CD14-positive monocyte (primary cell): ENCODE measurements around the gene NOS1. TPM values are rescaled to one million over a fixed set of nuclear protein-coding genes. Genes with fewer than 3 reads are reported as not detected.

Experiments
- DNase-seq, 3 donors: peaks; one replicate each; pipeline ENCODE4 v3.0.0-alpha.2; 2011 to 2022
- H2AFZ ChIP-seq: 2 replicates; pipeline ENCODE4 v1.6.0; 2012; ENCODE audit warnings: mild to moderate bottlenecking, low read depth, low read length, inconsistent platforms; ENCODE audit not compliant: insufficient read depth, poor library complexity, severe bottlenecking
- H3K27ac ChIP-seq, 2 donors: 1 replicate in 1 of 2; 2 replicates in 1 of 2; pipeline ENCODE4 v1.5.1; 2012 to 2013; ENCODE audit warnings: low read length in 2 of 2, control low read depth in 1 of 2, inconsistent platforms in 1 of 2, low read depth in 1 of 2, mild to moderate bottlenecking in 1 of 2
- H3K27me3 ChIP-seq, 2 donors: one replicate each; pipeline versions ENCODE4 v1.6.0 to v1.6.1; 2011 to 2013; ENCODE audit warnings: low read length in 2 of 2; ENCODE audit not compliant: control insufficient read depth in 2 of 2, insufficient read depth in 2 of 2
- H3K36me3 ChIP-seq, 2 donors: replicated peaks in 1 of 2; 1 replicate in 1 of 2; 2 replicates in 1 of 2; pipeline versions ENCODE4 v1.5.1 to v1.6.1; 2012 to 2013; ENCODE audit warnings: low read length in 2 of 2, control low read depth in 1 of 2, inconsistent platforms in 1 of 2, mild to moderate bottlenecking in 1 of 2; ENCODE audit not compliant: insufficient read depth in 2 of 2, control insufficient read depth in 1 of 2
- H3K4me1 ChIP-seq, 2 donors: 1 replicate in 1 of 2; 2 replicates in 1 of 2; pipeline versions ENCODE4 v1.5.1 to v1.6.1; 2012 to 2013; ENCODE audit warnings: low read length in 2 of 2, control low read depth in 1 of 2, inconsistent platforms in 1 of 2, mild to moderate bottlenecking in 1 of 2, moderate library complexity in 1 of 2; ENCODE audit not compliant: insufficient read depth in 2 of 2, control insufficient read depth in 1 of 2
- H3K4me2 ChIP-seq: replicated peaks from 2 replicates; pipeline ENCODE3; 2012; ENCODE audit warnings: low read length, moderate library complexity, mild to moderate bottlenecking; ENCODE audit not compliant: poor library complexity, severe bottlenecking; ENCODE audit errors: extremely low read depth
- H3K4me3 ChIP-seq, 3 experiments: fragments of 200-600 bp in 1 of 3; sonication (generic) in 1 of 3; replicated peaks in 1 of 3; 1 replicate in 2 of 3; 2 replicates in 1 of 3; pipeline ENCODE4 v1.5.1; 2011 to 2013; ENCODE audit warnings: low read length in 3 of 3, mild to moderate bottlenecking in 3 of 3, control low read depth in 2 of 3, low read depth in 2 of 3, inconsistent platforms in 1 of 3, moderate library complexity in 1 of 3
- H3K79me2 ChIP-seq: 2 replicates; pipeline ENCODE4 v1.6.0; 2012; ENCODE audit warnings: mild to moderate bottlenecking, control low read depth, inconsistent platforms, low read length, moderate library complexity; ENCODE audit not compliant: insufficient read depth
- H3K9ac ChIP-seq: 2 replicates; pipeline ENCODE4 v1.6.0; 2017; ENCODE audit warnings: low read length, mild to moderate bottlenecking; ENCODE audit not compliant: insufficient read depth, poor library complexity, severe bottlenecking
- H3K9me3 ChIP-seq, 2 donors: replicated peaks in 1 of 2; 1 replicate in 1 of 2; 2 replicates in 1 of 2; pipeline versions ENCODE4 v1.5.1 to v1.6.1; 2012 to 2013; ENCODE audit warnings: low read length in 2 of 2, control low read depth in 1 of 2; ENCODE audit not compliant: control insufficient read depth in 1 of 2, insufficient read depth in 1 of 2
- H4K20me1 ChIP-seq: 2 replicates; pipeline ENCODE4 v1.6.0; 2012; ENCODE audit warnings: mild to moderate bottlenecking, low read length, control low read depth, moderate library complexity; ENCODE audit not compliant: insufficient read depth
- H3K27ac Mint-ChIP-seq, 7 donors: one replicate each; pipeline ENCODE4 v1.8.0; 2020; ENCODE audit warnings: mild to moderate bottlenecking in 7 of 7, mixed read lengths in 7 of 7, moderate library complexity in 6 of 7, inconsistent platforms in 2 of 7
- H3K27me3 Mint-ChIP-seq, 3 donors: one replicate each; pipeline ENCODE4 v1.8.0; 2021 to 2022; ENCODE audit warnings: low read depth in 3 of 3, mild to moderate bottlenecking in 3 of 3, mixed read lengths in 3 of 3, moderate library complexity in 3 of 3, inconsistent platforms in 1 of 3
- H3K36me3 Mint-ChIP-seq, 2 donors: one replicate each; pipeline ENCODE4 v1.8.0; 2020; ENCODE audit warnings: mixed read lengths in 2 of 2, inconsistent platforms in 1 of 2, mild to moderate bottlenecking in 1 of 2
- H3K4me1 Mint-ChIP-seq: one replicate; pipeline ENCODE4 v1.8.0; 2020; ENCODE audit warnings: mild to moderate bottlenecking, mixed read lengths
- H3K4me3 Mint-ChIP-seq, 2 donors: one replicate each; pipeline ENCODE4 v1.8.0; 2020; ENCODE audit warnings: mild to moderate bottlenecking in 2 of 2, mixed read lengths in 2 of 2, moderate library complexity in 1 of 2
- H3K9me3 Mint-ChIP-seq, 7 donors: one replicate each; pipeline ENCODE4 v1.8.0; 2020 to 2022; ENCODE audit warnings: mixed read lengths in 7 of 7, mild to moderate bottlenecking in 6 of 7, moderate library complexity in 6 of 7, inconsistent platforms in 2 of 7
- WGBS: methylation state at CpG from one replicate; pipeline ENCODE4 v1.1.5; 2013; ENCODE audit warnings: missing lambda C conversion rate; ENCODE audit not compliant: insufficient coverage; 5-methylcytosine and 5-hydroxymethylcytosine counted together
- intact Hi-C, 2 donors: fragments of 100-400 bp; cut with micrococcal nuclease; formaldehyde crosslinking; loops; one replicate each; pipeline versions ENCODE4 v1.15.0 to v1.15.1; 2023
- polyA plus RNA-seq, 3 donors: library from polyadenylated mRNA; depleted of rRNA in 1 of 3; unstranded in 2 of 3; stranded (reverse) in 1 of 3; fragments of 300-500 nt in 2 of 3; fragments of >200 nt in 1 of 3; fragmentation: Illumina TruSeq in 2 of 3; gene quantifications; 1 replicate in 2 of 3; 2 replicates in 1 of 3; pipeline ENCODE4 v1.2.3, GENCODE V29; 2012 to 2021
- TF ChIP-seq, protein P1 (sequence below): fragments of 200-600 bp; IDR thresholded peaks from one replicate; pipeline ENCODE4 v1.8.0; 2022; ENCODE audit warnings: antibody characterized with exemption, mild to moderate bottlenecking

NOS1 gene
- polyA plus RNA-seq, 3 donors, result not detected

GRCh38 chr12:117312770-117313169, 48.7 kb downstream of the NOS1 start:
- Histone ChIP-seq H3K4me1 (no peaks in the 10 kb centered on the region), H3K4me3 (no peak overlapping the region), H3K9ac (no peak overlapping the region), H3K79me2 (no peaks in the 10 kb centered on the region), H3K27ac (no peak overlapping the region), H3K4me2 (no peak overlapping the region), H4K20me1 (no peaks in the 10 kb centered on the region), H3K36me3 (no peaks in the 10 kb centered on the region), H3K9me3 (peaks cover 0 to 6% of the 10 kb centered on the region in 2 donors), H2AFZ (no peak overlapping the region), H3K27me3 (no peaks in the 10 kb centered on the region)
- Mint-ChIP-seq H3K4me1 (no peaks in the 10 kb centered on the region), H3K4me3 (no peak overlapping the region), H3K27ac (no peak overlapping the region), H3K27me3 (peaks cover 0 to 4% (median 3%) of the 10 kb centered on the region in 3 donors), H3K9me3 (peaks cover 2 to 6% (median 3%) of the 10 kb centered on the region in 7 donors), H3K36me3 (no peaks in the 10 kb centered on the region)
- WGBS, result 89% methylated on average over 3 of the region's 3 CpGs
- TF ChIP-seq, protein P1, sequence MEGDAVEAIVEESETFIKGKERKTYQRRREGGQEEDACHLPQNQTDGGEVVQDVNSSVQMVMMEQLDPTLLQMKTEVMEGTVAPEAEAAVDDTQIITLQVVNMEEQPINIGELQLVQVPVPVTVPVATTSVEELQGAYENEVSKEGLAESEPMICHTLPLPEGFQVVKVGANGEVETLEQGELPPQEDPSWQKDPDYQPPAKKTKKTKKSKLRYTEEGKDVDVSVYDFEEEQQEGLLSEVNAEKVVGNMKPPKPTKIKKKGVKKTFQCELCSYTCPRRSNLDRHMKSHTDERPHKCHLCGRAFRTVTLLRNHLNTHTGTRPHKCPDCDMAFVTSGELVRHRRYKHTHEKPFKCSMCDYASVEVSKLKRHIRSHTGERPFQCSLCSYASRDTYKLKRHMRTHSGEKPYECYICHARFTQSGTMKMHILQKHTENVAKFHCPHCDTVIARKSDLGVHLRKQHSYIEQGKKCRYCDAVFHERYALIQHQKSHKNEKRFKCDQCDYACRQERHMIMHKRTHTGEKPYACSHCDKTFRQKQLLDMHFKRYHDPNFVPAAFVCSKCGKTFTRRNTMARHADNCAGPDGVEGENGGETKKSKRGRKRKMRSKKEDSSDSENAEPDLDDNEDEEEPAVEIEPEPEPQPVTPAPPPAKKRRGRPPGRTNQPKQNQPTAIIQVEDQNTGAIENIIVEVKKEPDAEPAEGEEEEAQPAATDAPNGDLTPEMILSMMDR, result no peak
- intact Hi-C loops, result no loop called here
- no peak for DNase-seq

DNA sequence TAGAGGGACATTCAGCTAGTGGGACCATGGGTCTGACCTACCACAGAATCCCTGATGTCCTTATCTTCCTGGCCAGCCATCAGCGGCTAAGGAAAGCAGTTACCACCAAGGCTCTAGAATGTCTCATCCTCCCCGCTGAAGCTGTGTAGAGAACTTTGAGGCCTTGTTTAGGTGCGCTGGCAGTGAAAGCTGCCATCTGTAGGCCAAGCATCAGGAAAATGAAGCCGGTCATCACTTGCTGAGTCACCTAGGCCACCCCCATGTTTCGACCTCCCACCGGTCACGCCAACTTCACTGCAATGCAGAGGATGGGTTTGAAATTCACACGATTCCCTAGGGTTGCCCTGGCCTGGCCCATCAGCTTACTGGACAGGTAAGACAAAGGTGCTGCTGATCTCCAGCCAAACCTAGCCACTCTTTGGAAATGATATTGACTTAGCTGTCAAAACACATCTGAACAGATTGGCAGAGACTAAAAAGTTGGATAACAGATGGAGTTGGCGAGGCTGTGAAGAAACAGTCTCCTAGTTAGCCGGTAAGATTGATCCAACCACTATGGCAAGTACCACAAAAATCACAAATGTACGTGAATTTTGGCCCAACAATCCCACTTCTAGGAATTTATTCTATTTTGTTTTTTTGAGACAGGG, 52.0 kb downstream of the NOS1 start:
- peaks cover 0 to 3% (median 1%) of the 10 kb centered on the region in 3 donors for H3K27me3 Mint-ChIP-seq

More for the DNA sequence above, 52.0 kb downstream of the NOS1 start:
- H3K27me3 ChIP-seq, result no peaks in the 10 kb centered on the region
- H2AFZ ChIP-seq, result no peak overlapping the region
- no peak overlapping the region for H3K27ac ChIP-seq
- H3K4me2 ChIP-seq, result no peak overlapping the region
- intact Hi-C loops, result no loop called here
- H3K9ac ChIP-seq, result no peak overlapping the region
- TF ChIP-seq, protein P1, result no peak
- no peaks in the 10 kb centered on the region for H3K36me3 ChIP-seq
- WGBS, result 90% methylated on average over 8 of the region's 11 CpGs
- no peak for DNase-seq
- H3K9me3 Mint-ChIP-seq, result peaks cover 0 to 2% (median 0%) of the 10 kb centered on the region in 7 donors
- no peaks in the 10 kb centered on the region for H3K9me3 ChIP-seq
- no peak overlapping the region for H3K4me3 ChIP-seq
- no peaks in the 10 kb centered on the region for H3K4me1 Mint-ChIP-seq
- H3K27ac Mint-ChIP-seq, result no peak overlapping the region
- no peaks in the 10 kb centered on the region for H3K79me2 ChIP-seq
- H3K4me3 Mint-ChIP-seq, result no peak overlapping the region
- H3K36me3 Mint-ChIP-seq, result no peaks in the 10 kb centered on the region
- H4K20me1 ChIP-seq, result no peaks in the 10 kb centered on the region
- no peaks in the 10 kb centered on the region for H3K4me1 ChIP-seq
